Fibroblast of skin of back (primary cell): ENCODE results near the gene PTTG1IP.

ENCODE experiments used
- DNase-seq: peaks from one replicate; pipeline ENCODE4 v3.0.0-alpha.2; 2013

Gene PTTG1IP

DNA sequence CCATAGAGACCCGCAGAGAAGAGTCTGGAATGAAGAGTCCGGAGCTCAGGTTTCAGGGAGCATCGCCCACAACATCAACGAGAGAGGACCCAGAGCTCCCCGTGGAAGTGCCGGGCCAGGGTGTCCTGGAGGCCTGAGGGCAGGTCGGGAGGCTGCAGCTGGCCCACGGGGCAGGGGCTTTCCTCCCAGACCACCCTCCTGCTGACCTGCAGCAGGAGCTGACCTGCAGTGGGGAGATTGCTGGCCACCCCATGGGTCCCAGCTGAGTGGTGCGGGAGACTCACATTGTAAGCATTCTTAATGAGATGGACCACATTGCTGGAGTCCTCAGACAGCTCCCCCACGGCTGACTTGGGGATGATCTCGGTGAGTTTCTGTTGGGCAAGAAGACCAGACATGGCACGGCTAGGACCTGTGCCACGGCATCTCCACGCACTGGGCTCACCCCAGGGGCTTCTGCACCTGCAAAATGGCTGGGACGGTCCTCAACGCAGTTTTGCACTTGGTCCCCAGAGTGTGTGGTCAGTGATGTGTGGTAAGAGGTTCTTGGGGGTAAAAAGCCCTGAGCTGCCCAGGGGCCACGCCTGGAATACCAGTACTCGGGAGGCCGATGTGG lies 21.3 kb upstream of the PTTG1IP start:
- no peak for DNase-seq

DNA sequence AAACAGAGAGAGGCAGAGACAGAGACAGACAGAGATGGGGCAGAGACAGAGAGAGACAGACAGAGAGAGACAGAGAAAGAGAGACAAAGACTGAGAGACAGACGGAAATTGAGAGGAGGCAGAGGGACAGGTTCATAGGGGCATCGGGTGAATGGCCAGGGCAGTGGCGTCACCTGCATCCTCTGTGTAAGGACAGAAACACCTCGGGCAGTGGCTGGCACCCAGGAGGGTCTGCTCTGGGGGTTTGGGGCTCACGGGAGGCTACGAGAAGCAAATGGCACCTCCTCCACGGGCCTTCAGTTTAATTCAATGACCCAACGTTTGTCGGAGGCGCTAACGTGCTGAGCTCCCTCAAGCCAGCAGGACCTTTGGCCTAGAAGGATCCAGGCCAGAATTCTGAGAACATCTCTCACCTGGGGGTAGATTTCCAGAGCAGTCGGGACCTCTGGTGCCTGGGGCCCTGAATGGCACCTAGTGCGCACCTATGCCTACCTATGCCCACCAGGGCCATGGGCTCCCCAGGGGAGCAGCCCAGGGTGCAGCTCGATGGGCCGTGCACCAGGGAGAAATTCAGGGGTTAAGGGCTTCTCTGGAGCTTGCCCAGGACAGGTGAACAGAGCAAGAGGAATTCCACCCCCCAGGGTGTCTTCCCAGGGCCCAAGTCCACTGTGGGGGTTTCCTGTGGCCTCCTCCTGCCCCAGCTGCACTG lies 20.6 kb upstream of the PTTG1IP start:
- no peak for DNase-seq

DNA sequence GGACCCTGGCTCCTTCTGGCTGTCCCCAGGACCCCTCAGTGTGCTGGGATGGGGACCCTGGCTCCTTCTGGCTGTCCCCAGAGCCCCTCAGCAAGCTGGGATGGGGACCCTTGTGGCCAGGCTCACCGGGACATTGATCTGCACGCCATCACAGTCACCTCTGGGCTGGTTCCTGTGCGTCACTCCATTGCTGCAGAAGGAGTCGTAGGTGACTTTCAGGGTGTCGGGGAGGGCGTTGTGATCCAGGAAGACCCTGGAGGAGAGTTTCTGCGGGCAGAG lies 19.7 kb upstream of the PTTG1IP start:
- no peak for DNase-seq

GRCh38 chr21:44892536-44893277 lies 19.2 kb upstream of the PTTG1IP start:
- peak; percentile 32 for DNase-seq

GRCh38 chr21:44892095-44892494 lies 18.6 kb upstream of the PTTG1IP start:
- no peak for DNase-seq

GRCh38 chr21:44891631-44892031 lies 18.1 kb upstream of the PTTG1IP start:
- no peak for DNase-seq

GRCh38 chr21:44890961-44891541 lies 17.6 kb upstream of the PTTG1IP start:
- DNase-seq: no peak

GRCh38 chr21:44890338-44890931 lies 16.9 kb upstream of the PTTG1IP start:
- no peak for DNase-seq

DNA sequence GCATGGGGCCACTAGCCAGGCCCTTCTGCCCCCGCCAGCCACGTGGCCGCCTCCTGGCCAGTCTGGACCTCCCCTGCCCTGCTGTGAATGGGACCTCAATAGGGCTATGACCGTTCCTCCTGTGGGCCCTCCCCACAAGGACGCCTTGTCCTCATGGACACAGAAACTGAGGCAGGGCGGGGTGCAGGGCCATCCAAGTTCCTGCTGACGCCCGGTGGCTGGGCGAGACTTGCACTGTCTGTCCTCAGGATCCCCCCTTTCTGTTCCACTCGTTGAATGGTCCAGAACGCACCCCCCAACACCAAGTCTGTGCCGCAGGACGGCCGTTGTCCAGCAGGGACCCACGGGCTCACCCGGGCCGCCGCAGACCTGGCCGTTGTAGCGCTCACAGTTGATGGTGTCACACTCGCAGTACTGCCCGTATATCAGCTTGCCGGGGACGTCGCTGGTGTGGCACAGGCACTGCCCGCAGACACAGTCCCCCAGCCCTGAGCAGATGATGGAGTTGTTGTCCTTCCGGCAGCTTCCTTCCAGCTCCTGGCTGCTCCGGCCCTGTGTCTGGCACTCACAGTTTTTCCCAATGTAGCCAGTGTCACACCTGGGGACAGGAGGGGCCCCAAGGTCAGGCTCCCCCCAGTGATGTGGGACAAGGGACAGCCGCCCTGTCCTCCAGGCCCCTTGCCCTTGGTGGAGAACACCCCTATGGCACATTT lies 16.3 kb upstream of the PTTG1IP start:
- no peak for DNase-seq

DNA sequence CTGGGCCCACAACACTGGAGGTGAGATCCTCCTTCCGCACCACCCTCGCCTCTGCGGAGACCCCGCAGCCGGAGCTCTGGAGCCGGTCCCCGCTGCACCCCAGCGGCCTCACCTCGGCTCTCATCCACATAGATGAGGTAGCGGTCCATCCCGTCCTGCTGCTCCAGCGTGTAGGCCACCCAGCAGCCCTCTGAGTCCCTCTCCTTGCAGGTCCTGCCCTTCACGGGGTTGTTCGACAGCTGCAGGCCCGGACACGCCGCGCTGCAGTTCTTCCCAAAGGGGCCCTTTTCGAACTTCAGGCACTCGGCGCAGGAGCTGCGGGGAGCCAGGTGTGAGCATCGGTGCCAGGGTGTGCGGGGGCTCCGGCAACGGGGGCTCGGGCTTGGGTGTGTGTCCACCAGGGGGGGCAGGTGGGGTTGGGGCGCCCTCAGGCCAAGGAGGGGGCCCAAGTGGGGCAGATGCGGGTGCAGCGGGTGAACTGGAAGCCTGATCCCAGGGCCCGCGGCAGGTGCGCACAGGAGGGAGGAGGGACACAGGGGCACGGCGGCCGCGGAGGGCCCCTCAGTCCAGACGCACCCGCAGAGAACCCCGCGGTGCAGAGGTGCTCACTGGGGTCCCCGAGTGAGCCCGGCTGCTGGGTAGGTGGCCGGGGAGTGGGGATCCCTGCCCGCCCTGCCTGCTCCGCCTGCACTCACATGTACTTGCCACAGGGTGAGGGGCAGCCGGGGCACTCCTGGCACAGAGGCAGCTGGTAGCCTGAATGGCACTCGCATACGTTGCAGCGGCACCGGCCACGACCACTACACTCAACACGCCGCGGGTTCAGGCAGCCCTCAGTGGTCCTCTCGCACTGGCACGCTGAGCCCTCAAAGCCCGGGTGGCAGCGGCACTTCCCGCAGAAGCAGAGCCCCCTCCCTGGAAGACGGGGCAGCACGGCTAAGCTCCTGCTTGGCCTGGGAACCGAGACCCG lies 15.4 kb upstream of the PTTG1IP start:
- DNase-seq: no peak

DNA sequence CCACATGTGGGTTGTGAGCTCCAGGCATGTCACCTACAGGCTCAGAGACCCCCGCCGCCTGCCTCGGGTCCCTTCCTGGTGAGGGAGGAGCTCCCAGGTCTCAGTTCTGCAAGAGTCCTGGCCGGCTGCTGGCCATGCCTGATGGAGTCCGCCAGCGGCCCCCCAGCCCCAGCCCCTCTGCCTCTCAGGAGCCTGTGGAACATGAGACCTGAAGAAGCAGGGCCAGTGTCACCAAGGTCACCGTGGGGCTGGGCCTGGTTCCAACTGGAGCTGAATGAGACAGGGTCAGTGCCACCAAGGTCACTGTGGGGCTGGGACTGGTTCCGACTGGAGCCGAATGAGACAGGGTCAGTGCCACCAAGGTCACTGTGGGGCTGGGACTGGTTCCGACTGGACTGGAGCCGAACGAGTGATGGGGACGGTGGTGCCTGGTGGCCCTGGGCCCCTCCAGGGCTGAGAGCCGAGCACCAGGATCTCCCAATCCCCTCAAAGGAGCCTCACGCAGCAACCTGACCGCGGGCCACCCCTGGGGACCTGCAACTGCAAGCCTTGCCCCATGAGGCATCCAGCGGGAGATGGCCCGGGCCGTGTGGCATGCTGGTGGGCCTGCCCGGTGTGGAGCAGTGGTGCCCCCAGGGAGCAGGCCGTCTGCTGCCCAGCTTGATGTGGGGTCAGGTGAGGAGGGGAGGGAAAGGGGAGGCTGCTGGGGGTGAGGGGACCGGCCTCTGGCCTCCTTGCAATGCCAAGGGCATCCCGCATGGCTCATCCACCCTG lies 14.5 kb upstream of the PTTG1IP start:
- DNase-seq: no peak

- no peak for DNase-seq
Observed at GRCh38 chr21:44887126-44887806, 13.8 kb upstream of the PTTG1IP start.

- DNase-seq: no peak
Observed at GRCh38 chr21:44886113-44887075, 12.9 kb upstream of the PTTG1IP start.

GRCh38 chr21:44885615-44886014 lies 12.1 kb upstream of the PTTG1IP start:
- DNase-seq: no peak

DNA sequence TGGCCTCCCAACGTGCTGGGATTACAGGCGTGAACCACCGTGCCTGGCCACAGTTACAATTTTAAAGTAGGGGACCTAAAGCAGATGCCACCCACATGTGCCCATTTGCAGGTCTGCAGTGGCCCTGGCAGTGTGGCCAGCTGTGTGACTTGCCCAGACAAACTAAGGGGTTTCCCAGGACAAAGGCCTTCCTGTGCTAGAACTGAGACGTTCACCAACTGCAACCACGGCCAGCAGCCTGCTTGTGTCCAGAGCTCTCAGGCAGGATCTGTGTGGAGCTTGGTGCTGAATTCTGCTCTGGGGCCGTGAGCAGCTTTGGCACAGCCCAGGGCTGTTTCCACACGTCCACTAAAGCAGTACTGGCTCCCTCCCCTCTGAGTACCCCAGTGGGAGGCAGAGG lies 10.6 kb upstream of the PTTG1IP start:
- DNase-seq: no peak

DNA sequence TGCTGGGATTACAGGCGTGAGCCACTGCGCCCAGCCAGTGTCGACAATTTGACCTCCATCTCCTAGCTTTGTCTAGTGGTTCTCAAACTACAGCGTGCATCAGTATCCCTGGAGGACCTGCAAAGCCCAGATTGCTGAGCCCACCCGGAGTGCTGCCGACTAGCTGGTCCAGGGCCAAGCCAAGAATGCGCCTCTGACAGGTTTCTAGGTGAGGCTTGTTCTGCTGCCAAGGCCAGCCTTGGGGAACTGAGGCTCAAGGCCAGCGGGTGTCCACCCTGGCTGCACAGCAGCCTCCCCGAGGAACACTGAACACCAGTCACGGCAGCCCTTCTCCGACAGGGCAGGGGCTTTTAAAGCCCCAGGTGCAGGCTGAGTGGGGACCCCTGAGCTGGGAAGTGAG lies 9.8 kb upstream of the PTTG1IP start:
- no peak for DNase-seq

DNA sequence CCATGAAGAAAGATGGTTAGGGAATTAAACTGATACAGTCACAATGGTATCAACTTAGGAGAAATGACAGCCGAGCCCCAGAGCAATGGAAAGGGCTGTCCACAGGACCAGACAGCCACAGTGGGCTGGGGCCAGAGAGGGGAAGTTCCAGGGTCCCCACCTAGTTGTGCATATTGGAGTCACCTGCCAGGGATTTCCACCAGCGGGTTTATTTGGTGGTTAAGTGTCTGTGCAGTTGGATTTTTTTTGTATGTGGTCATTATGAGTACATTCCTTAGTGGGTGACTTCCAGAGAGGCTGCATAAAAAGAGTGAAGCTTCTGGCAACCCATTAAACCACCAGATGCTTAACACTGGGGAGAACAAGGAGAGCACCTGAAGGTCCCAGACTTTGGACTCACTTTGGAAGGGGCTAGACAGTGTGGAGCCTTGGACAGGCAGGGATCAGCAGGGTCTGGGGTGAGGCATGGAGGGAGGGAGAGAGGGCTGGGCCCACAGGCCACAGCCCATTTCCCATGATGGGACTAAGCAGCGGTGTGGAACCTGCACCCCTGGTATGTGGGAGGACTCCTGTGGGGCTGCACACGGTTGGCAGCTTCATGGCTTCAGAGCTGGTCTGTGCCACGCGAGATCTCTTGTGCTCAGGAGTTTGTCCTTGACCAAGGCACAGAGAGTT lies 7.8 kb upstream of the PTTG1IP start:
- DNase-seq: peak; percentile 73
